Ectodermal cell (in vitro differentiated cells): ENCODE data around the gene GDAP2.
"Not testable (repeated sequence)": the region's sequence is repeated elsewhere in the genome, so short reads cannot be mapped to it uniquely, and the experiment has no call there.

Source experiments
- H3K27ac ChIP-seq: 2 replicates; pipeline ENCODE4 v1.7.0; 2013; ENCODE audit warnings: mild to moderate bottlenecking, low read depth, low read length; ENCODE audit not compliant: insufficient read depth, poor library complexity, severe bottlenecking
- H3K27me3 ChIP-seq: 2 replicates; pipeline ENCODE4 v1.7.0; 2013; ENCODE audit warnings: mild to moderate bottlenecking, low read length; ENCODE audit not compliant: insufficient read depth, control insufficient read depth, poor library complexity, severe bottlenecking
- H3K36me3 ChIP-seq: one replicate; pipeline ENCODE4 v1.7.0; 2013; ENCODE audit warnings: low read length; ENCODE audit not compliant: control insufficient read depth, insufficient read depth
- H3K4me1 ChIP-seq: one replicate; pipeline ENCODE4 v1.7.0; 2013; ENCODE audit warnings: low read length; ENCODE audit not compliant: control insufficient read depth, insufficient read depth
- H3K4me3 ChIP-seq: 2 replicates; pipeline ENCODE4 v1.7.0; 2013; ENCODE audit warnings: low read depth, low read length, control low read depth; ENCODE audit not compliant: insufficient read depth
- H3K9me3 ChIP-seq: 2 replicates; pipeline ENCODE4 v1.7.0; 2013; ENCODE audit warnings: mild to moderate bottlenecking, low read length, moderate library complexity; ENCODE audit not compliant: control insufficient read depth
- WGBS, 2 experiments: methylation state at CpG; one replicate each; pipeline ENCODE4 v1.1.7; 2013; ENCODE audit warnings: missing lambda C conversion rate in 2 of 2; 5-methylcytosine and 5-hydroxymethylcytosine counted together

Gene GDAP2

GRCh38 chr1:117942293-117942692 lies 12.9 kb upstream of the GDAP2 start:
- H3K4me1 ChIP-seq, result no peaks in the 10 kb centered on the region
- H3K27ac ChIP-seq, result no peak overlapping the region
- WGBS, 2 experiments, result 91 to 100% methylated on average over 2 of the region's 2 CpGs
- no peak overlapping the region for H3K4me3 ChIP-seq
- H3K27me3 ChIP-seq, result no peaks in the 10 kb centered on the region
- H3K36me3 ChIP-seq, result peaks cover 51% of the 10 kb centered on the region
- H3K9me3 ChIP-seq, result no peaks in the 10 kb centered on the region

- no peak overlapping the region for H3K4me3 ChIP-seq
- 89 to 100% methylated on average over 2 of the region's 2 CpGs for WGBS, 2 experiments
- H3K36me3 ChIP-seq, result no peaks in the 10 kb centered on the region
- H3K27me3 ChIP-seq, result no peaks in the 10 kb centered on the region
- no peaks in the 10 kb centered on the region for H3K9me3 ChIP-seq
- H3K4me1 ChIP-seq, result peaks cover 6% of the 10 kb centered on the region
- no peak overlapping the region for H3K27ac ChIP-seq
These were observed 4.3 kb upstream of the GDAP2 start for GRCh38 chr1:117933769-117934168.

GRCh38 chr1:117932576-117932975 lies 3.2 kb upstream of the GDAP2 start:
- no peak overlapping the region for H3K4me3 ChIP-seq
- no peaks in the 10 kb centered on the region for H3K27me3 ChIP-seq
- no peaks in the 10 kb centered on the region for H3K9me3 ChIP-seq
- H3K4me1 ChIP-seq, result peaks cover 10% of the 10 kb centered on the region
- no peak overlapping the region for H3K27ac ChIP-seq
- no peaks in the 10 kb centered on the region for H3K36me3 ChIP-seq
- 93 to 96% methylated on average over 4 of the region's 4 CpGs for WGBS, 2 experiments

GRCh38 chr1:117930484-117930883 lies 1.1 kb upstream of the GDAP2 start:
- WGBS, 2 experiments, result 8% methylated on average over 6 of the region's 6 CpGs
- Histone ChIP-seq H3K27ac (no peak overlapping the region), H3K36me3 (no peaks in the 10 kb centered on the region), H3K4me1 (peaks cover 10% of the 10 kb centered on the region), H3K9me3 (no peaks in the 10 kb centered on the region), H3K4me3 (peak overlapping the region; percentile 69), H3K27me3 (no peaks in the 10 kb centered on the region)

GRCh38 chr1:117930173-117930447 lies 689 bp upstream of the GDAP2 start:
- Histone ChIP-seq H3K36me3 (no peaks in the 10 kb centered on the region), H3K27me3 (no peaks in the 10 kb centered on the region), H3K9me3 (no peaks in the 10 kb centered on the region), H3K4me3 (peak overlapping the region; percentile 69), H3K4me1 (peaks cover 10% of the 10 kb centered on the region), H3K27ac (no peak overlapping the region)
- WGBS, 2 experiments, result 1% methylated on average over 12 of the region's 12 CpGs

- 0% methylated on average over 24 of the region's 24 CpGs for WGBS, 2 experiments
- Histone ChIP-seq H3K9me3 (no peaks in the 10 kb centered on the region), H3K27ac (peak overlapping the region; percentile 56), H3K4me3 (peak overlapping the region; percentile 69), H3K27me3 (no peaks in the 10 kb centered on the region), H3K36me3 (no peaks in the 10 kb centered on the region), H3K4me1 (peaks cover 10% of the 10 kb centered on the region)
These were observed 509 bp downstream of the GDAP2 start for GRCh38 chr1:117928881-117929342.

GRCh38 chr1:117925981-117926380 lies 3.4 kb downstream of the GDAP2 start:
- Histone ChIP-seq H3K27me3 (no peaks in the 10 kb centered on the region), H3K27ac (no peak overlapping the region), H3K9me3 (no peaks in the 10 kb centered on the region), H3K4me3 (no peak overlapping the region), H3K4me1 (peaks cover 5% of the 10 kb centered on the region), H3K36me3 (no peaks in the 10 kb centered on the region)
- WGBS, 2 experiments, result 94 to 98% methylated on average over 3 of the region's 3 CpGs

- not testable (repeated sequence) for H3K27ac ChIP-seq, H3K9me3 ChIP-seq, H3K4me1 ChIP-seq, H3K4me3 ChIP-seq, H3K27me3 ChIP-seq
- peaks cover 10% of the 10 kb centered on the region for H3K36me3 ChIP-seq
- WGBS, 2 experiments, result 94 to 95% methylated on average over 7 of the region's 7 CpGs
These were observed 6.7 kb downstream of the GDAP2 start for GRCh38 chr1:117922717-117923116.

GRCh38 chr1:117921991-117922390 lies 7.4 kb downstream of the GDAP2 start:
- Histone ChIP-seq H3K4me1 (no peaks in the 10 kb centered on the region), H3K36me3 (peaks cover 10% of the 10 kb centered on the region), H3K9me3 (no peaks in the 10 kb centered on the region), H3K27ac (no peak overlapping the region), H3K4me3 (no peak overlapping the region), H3K27me3 (no peaks in the 10 kb centered on the region)
- WGBS, 2 experiments, result 95 to 96% methylated on average over 2 of the region's 2 CpGs

GRCh38 chr1:117919376-117919775 lies 10.0 kb downstream of the GDAP2 start:
- H3K9me3 ChIP-seq, result no peaks in the 10 kb centered on the region
- H3K36me3 ChIP-seq, result peaks cover 10% of the 10 kb centered on the region
- H3K4me3 ChIP-seq, result no peak overlapping the region
- no peaks in the 10 kb centered on the region for H3K27me3 ChIP-seq
- no peaks in the 10 kb centered on the region for H3K4me1 ChIP-seq
- no peak overlapping the region for H3K27ac ChIP-seq

- peaks cover 14% of the 10 kb centered on the region for H3K36me3 ChIP-seq
- H3K9me3 ChIP-seq, result no peaks in the 10 kb centered on the region
- H3K27ac ChIP-seq, result no peak overlapping the region
- no peaks in the 10 kb centered on the region for H3K4me1 ChIP-seq
- no peaks in the 10 kb centered on the region for H3K27me3 ChIP-seq
- H3K4me3 ChIP-seq, result no peak overlapping the region
These were observed 18.4 kb downstream of the GDAP2 start for GRCh38 chr1:117911051-117911450.
